Esophagus (tissue), 2 donors: ENCODE measurements around the gene DCTD. TPM values are rescaled to one million over a fixed set of nuclear protein-coding genes. Genes with fewer than 3 reads are reported as not detected.

Experiments
- H3K27ac ChIP-seq, 2 donors: one replicate each; pipeline ENCODE4 v1.5.1; 2013; ENCODE audit warnings: low read depth in 2 of 2, mild to moderate bottlenecking in 2 of 2, inconsistent platforms in 1 of 2, low read length in 1 of 2, moderate library complexity in 1 of 2
- H3K27me3 ChIP-seq, 2 donors: one replicate each; pipeline ENCODE4 v1.6.1; 2013; ENCODE audit warnings: low read length in 2 of 2, control low read depth in 1 of 2, mild to moderate bottlenecking in 1 of 2; ENCODE audit not compliant: insufficient read depth in 2 of 2, control insufficient read depth in 1 of 2
- H3K36me3 ChIP-seq, 2 donors: one replicate each; pipeline ENCODE4 v1.6.1; 2013; ENCODE audit warnings: low read length in 1 of 2; ENCODE audit not compliant: control insufficient read depth in 2 of 2, insufficient read depth in 2 of 2
- H3K4me1 ChIP-seq, 2 donors: one replicate each; pipeline ENCODE4 v1.6.1; 2013; ENCODE audit warnings: low read length in 1 of 2; ENCODE audit not compliant: control insufficient read depth in 2 of 2, insufficient read depth in 2 of 2
- H3K4me3 ChIP-seq, 2 donors: one replicate each; pipeline ENCODE4 v1.5.1; 2013; ENCODE audit warnings: low read length in 2 of 2, mild to moderate bottlenecking in 2 of 2, low read depth in 1 of 2, moderate library complexity in 1 of 2
- H3K9me3 ChIP-seq, 2 donors: one replicate each; pipeline ENCODE4 v1.6.1; 2013; ENCODE audit warnings: mild to moderate bottlenecking in 2 of 2, low read depth in 1 of 2, low read length in 1 of 2, moderate library complexity in 1 of 2; ENCODE audit not compliant: control insufficient read depth in 2 of 2, insufficient read depth in 1 of 2
- WGBS, 2 donors: extraction: QIAGEN DNeasy Blood & Tissue Kit; methylation state at CpG; one replicate each; pipeline ENCODE4 v1.1.7; 2013; 5-methylcytosine and 5-hydroxymethylcytosine counted together
- polyA plus RNA-seq, 2 donors: library from polyadenylated mRNA; stranded (reverse); fragments of 200-250 nt; gene quantifications; one replicate each; pipeline ENCODE4 v1.2.3, GENCODE V29; 2013
- donor health status: healthy with polysubstance abuse.
- donor health status: Bipolar disorder and iron deficiency.

Gene DCTD
- polyA plus RNA-seq, 2 donors, result 32.5 to 55.5 TPM

DNA sequence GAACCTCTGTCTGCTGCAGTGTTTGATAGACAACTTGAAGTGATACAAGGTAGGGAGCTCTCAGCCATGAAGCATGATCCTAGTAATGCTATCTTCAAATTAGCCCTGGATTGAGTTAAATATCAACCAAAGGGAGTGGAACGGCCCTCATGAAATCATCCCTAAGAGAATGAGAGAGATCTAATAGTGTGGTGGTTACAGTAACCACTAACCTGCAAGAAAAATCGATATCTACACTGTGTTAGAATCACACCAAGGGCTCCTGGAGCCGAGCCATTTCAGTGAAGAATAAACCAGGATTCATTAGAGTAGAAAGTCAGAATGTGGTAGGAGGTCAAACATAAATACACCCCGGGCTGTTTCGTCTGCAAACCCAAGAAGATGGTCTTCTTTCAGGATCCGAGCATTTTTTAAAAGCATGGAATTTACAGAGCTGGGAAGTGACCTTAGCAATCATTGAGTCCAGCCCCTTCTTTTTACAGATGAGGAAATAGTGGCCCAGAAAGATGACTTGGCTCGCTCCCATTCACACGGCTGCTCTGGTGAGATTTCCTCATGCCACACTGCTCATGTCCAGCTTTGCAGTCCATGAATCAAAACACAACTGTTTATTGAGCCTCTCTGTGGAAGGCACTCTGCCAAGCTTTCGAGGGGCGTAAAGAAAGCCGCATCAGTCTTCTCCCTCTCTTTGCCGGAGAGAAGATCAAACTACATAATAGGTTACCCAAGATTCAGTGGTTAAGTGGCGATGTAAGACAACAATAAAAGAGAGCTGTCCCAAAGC lies 5.5 kb upstream of the DCTD start:
- no peaks in the 10 kb centered on the region for H3K27me3 ChIP-seq
- no peak overlapping the region for H3K4me3 ChIP-seq
- no peaks in the 10 kb centered on the region for H3K36me3 ChIP-seq
- H3K9me3 ChIP-seq, result peaks cover 0 to 2% of the 10 kb centered on the region in 2 donors
- no peak overlapping the region for H3K27ac ChIP-seq
- H3K4me1 ChIP-seq, result no peaks in the 10 kb centered on the region
- WGBS, 2 donors, result 55 to 70% methylated on average over 13 of the region's 13 CpGs

DNA sequence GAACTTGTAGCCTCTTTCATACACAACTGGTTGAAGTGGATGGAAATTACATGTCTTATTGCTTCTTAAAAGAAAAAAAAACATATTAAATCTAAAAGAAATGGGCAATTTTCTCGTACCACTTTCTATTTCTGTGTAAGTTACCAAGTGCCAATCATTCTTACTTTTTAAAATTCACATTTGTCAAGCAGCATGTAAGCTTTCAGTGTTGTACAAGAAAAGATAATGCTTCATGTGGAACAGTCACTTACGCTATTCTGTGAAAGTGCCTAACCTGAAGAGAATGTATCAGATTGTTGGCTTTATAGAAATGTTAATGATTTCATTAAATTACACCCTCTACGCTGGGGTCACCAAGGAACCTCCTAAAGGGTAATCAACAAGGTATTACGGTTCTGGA lies 4.4 kb upstream of the DCTD start:
- Histone ChIP-seq H3K4me3 (no peak overlapping the region), H3K27ac (no peak overlapping the region), H3K4me1 (no peaks in the 10 kb centered on the region), H3K27me3 (no peaks in the 10 kb centered on the region), H3K9me3 (peaks cover 0 to 2% of the 10 kb centered on the region in 2 donors), H3K36me3 (no peaks in the 10 kb centered on the region)
- 95 to 96% methylated on average over 4 of the region's 4 CpGs for WGBS, 2 donors

DNA sequence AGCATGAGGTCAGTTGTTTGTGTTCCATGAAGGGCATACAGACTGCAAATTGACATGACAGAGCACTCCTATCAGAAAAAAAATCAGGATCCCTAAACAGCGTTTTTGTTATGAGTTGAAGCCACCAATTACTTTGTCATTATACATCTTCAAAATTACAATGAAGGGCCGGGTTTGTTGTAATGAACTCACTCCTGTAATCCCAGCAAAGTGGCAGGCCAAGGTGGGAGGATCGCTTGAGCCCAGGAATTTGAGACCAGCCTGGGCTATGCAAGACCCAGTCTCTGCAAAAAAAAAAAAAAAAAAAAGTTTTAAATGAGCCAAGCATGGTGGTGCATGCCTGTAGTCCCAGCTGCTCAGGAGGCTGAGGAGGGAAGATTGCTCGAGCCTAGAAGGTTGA lies 3.5 kb upstream of the DCTD start:
- WGBS, 2 donors, result 88 to 89% methylated on average over 4 of the region's 4 CpGs
- H3K27me3 ChIP-seq, result no peaks in the 10 kb centered on the region
- H3K4me1 ChIP-seq, result no peaks in the 10 kb centered on the region
- H3K4me3 ChIP-seq, result no peak overlapping the region
- H3K36me3 ChIP-seq, result no peaks in the 10 kb centered on the region
- peaks cover 0 to 2% of the 10 kb centered on the region in 2 donors for H3K9me3 ChIP-seq
- H3K27ac ChIP-seq, result no peak overlapping the region

DNA sequence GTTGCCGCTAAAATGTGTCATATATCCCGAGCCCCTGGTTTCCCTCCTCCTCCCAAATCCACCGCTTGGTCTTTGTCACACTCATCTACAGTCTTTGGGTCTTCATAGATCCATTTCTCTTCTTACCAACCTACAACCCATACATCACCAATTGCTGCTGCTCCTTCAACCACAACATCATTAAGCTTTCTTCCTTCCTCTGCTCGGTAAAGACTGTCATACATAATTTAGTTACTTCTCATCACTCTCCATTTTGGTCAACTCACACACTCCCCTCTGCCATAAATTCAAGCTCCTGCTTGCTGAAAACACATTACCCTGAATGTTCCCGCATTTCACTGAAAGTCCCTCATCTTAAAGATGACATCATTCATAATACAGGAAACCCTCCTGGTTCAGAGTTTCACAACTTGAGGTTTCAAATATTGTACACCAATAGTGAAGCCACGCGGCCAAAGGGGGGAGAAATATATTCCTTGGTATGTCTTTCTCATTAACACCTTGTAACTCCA lies 1.7 kb upstream of the DCTD start:
- H3K27me3 ChIP-seq, result no peaks in the 10 kb centered on the region
- 81 to 85% methylated on average over 7 of the region's 7 CpGs for WGBS, 2 donors
- no peak overlapping the region for H3K4me3 ChIP-seq
- no peaks in the 10 kb centered on the region for H3K4me1 ChIP-seq
- H3K27ac ChIP-seq, result peak overlapping the region in 1 of 2 donors; percentile 22
- H3K9me3 ChIP-seq, result no peaks in the 10 kb centered on the region
- H3K36me3 ChIP-seq, result peaks cover 10% of the 10 kb centered on the region in 2 donors

DNA sequence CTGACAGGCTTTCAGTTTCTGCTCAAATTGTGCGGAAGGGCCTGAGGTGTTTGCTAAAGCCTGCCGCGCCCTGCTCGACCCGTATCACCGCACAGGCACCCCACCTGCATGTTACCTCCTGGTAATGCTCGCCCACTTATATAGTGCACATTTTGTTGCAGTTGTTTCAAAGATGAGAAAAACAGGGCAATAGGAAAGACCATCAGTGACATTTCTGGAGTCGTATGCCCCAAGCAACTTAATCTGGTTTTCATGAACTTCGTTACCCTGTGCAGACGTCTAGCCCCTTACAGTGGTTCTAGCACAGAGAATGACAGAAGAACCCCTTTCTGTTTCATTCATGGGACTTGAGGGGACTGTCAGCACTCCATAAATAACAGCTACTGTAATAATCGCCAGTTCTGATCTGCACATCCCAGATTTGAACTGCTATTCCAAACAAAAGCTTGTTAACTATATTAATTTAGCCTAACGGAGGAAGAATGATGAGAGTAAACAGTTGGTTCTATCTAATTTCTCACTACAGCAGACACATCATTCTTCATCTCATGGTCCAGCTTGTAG lies 940 bp upstream of the DCTD start:
- H3K27ac ChIP-seq, result peak overlapping the region; percentile 93 to 94
- no peaks in the 10 kb centered on the region for H3K9me3 ChIP-seq
- no peaks in the 10 kb centered on the region for H3K4me1 ChIP-seq
- 14 to 16% methylated on average over 12 of the region's 12 CpGs for WGBS, 2 donors
- H3K4me3 ChIP-seq, result peak overlapping the region; percentile 78 to 86
- H3K36me3 ChIP-seq, result peaks cover 10% of the 10 kb centered on the region in 2 donors
- no peaks in the 10 kb centered on the region for H3K27me3 ChIP-seq

DNA sequence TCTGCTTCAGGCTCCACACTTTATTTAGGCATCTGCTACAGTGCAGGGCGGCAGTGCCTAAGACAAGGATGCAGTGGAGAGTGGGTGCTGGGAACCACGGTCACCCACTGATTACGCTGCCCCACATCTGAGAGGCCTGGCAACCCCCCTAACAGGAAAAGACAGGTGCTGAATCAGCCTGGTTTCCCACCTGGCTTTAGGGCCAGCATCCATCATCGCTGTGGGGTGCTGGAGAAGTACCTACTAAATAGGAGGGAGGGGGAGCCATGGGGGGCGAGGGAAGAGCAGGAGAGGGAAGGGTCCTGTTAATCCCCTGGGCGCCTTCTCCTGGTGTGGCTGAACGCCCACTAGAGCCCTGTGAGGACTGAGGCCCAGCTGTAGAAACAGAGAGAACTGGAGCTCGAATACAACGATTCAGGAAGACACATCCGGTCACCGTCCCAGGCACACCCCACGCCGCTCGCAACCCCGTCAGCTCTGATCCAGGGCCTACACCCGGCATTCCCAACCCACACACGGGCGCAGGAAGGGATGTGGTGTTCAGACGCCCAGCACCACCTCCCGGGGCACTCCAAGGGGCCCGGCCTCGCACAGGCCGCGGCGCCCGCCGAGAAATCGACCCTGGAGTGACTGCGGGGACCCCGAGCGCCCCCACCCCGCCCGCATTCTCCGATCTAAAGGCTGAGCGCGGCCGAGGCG lies 554 bp downstream of the DCTD start:
- Histone ChIP-seq H3K36me3 (peaks cover 10 to 14% of the 10 kb centered on the region in 2 donors), H3K4me1 (peaks cover 0 to 2% of the 10 kb centered on the region in 2 donors), H3K27ac (peak overlapping the region; percentile 93 to 94), H3K4me3 (peak overlapping the region; percentile 78 to 86), H3K9me3 (no peaks in the 10 kb centered on the region), H3K27me3 (no peaks in the 10 kb centered on the region)
- WGBS, 2 donors, result 7% methylated on average over 37 to 38 of the region's 38 CpGs

DNA sequence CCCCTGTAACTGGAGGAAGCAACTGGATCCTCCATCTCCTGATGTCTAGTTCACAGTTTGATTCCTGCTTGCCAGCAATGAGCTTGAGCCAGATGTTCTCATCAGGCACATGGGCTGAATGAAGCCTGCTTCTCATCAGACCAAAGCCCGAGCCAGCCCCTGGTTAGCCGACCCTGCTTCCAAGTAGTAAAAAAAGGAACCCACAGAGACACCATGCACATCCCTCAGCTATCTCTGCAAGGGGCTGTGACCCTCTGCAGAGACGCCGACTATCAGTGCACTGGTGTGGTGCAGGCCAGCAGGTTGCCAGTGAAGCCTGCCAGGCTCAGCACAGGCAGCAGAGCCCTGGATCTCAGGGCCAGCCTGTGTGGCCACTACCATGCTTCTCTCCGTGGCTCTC lies 2.8 kb downstream of the DCTD start:
- H3K27ac ChIP-seq, result no peak overlapping the region
- peaks cover 0 to 2% of the 10 kb centered on the region in 2 donors for H3K4me1 ChIP-seq
- H3K9me3 ChIP-seq, result no peaks in the 10 kb centered on the region
- peaks cover 12 to 24% of the 10 kb centered on the region in 2 donors for H3K36me3 ChIP-seq
- H3K27me3 ChIP-seq, result no peaks in the 10 kb centered on the region
- H3K4me3 ChIP-seq, result no peak overlapping the region
- WGBS, 2 donors, result 90 to 95% methylated on average over 5 of the region's 5 CpGs

DNA sequence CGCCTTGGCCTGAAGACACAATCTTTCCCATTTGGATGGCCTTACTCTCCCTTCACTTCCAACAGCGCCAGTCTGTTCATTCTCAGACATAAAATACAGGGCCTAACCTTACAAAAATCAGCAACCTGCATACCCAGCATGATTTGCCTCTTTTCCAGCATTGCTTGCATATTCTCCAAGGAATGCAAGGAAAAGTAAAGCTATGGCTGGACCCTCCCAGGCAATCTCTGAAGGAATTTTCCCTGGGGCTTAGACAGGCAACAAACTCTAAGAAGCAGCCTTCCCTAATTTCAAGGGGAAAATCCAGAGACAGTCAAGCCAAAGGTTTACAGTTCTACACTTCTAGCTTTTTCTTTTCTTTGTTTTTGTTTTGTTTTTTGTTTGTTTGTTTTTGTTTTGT lies 3.6 kb downstream of the DCTD start:
- Histone ChIP-seq H3K36me3 (peaks cover 12 to 24% of the 10 kb centered on the region in 2 donors), H3K27ac (no peak overlapping the region), H3K9me3 (no peaks in the 10 kb centered on the region), H3K4me1 (peaks cover 0 to 2% of the 10 kb centered on the region in 2 donors), H3K27me3 (no peaks in the 10 kb centered on the region), H3K4me3 (no peak overlapping the region)
- 97 to 98% methylated on average over 2 of the region's 2 CpGs for WGBS, 2 donors

DNA sequence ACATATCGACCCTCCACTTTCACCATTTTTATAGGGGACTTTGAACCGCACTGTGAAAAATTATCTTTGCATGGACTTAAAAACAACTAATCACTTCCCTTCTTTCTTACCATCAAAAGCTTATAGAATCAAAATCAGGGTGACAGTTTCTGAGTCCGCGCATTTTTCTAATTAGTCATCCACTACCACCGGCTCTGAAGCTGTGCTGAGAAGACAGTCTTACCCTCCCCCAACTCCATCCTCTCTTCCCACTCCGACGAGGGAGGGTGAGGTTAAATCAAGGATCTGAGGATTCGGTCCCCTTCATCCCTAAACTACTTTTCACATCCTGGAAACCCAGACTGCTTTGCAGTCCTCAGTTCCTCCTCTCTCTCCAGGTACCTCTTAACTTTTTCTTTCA lies 4.2 kb downstream of the DCTD start:
- Histone ChIP-seq H3K4me3 (no peak overlapping the region), H3K9me3 (no peaks in the 10 kb centered on the region), H3K36me3 (peaks cover 12 to 24% of the 10 kb centered on the region in 2 donors), H3K4me1 (peaks cover 0 to 2% of the 10 kb centered on the region in 2 donors), H3K27ac (no peak overlapping the region), H3K27me3 (no peaks in the 10 kb centered on the region)
- WGBS, 2 donors, result 90 to 91% methylated on average over 8 of the region's 8 CpGs
